Mesothelial cell of epicardium (in vitro differentiated cells): ENCODE data around the gene SYNGR4. TPM values are rescaled to one million over a fixed set of nuclear protein-coding genes. Genes with fewer than 3 reads are reported as not detected.
"Not testable (repeated sequence)": the region's sequence is repeated elsewhere in the genome, so short reads cannot be mapped to it uniquely, and the experiment has no call there.

Experiments used
- DNase-seq, 2 experiments: peaks; one replicate each; pipeline ENCODE4 v3.0.0; 2021; ENCODE audit warnings: low spot score in 2 of 2; ENCODE audit not compliant: unreplicated experiment in 2 of 2
- H3K27ac Mint-ChIP-seq: 2 replicates; pipeline ENCODE4 v1.8.0; 2021; ENCODE audit warnings: mixed read lengths
- H3K27me3 Mint-ChIP-seq: 2 replicates; pipeline ENCODE4 v1.8.0; 2021; ENCODE audit warnings: low read depth, mixed read lengths
- H3K36me3 Mint-ChIP-seq: 2 replicates; pipeline ENCODE4 v1.8.0; 2021; ENCODE audit warnings: mixed read lengths
- H3K4me1 Mint-ChIP-seq: 2 replicates; pipeline ENCODE4 v1.8.0; 2021; ENCODE audit warnings: mixed read lengths
- H3K4me3 Mint-ChIP-seq: 2 replicates; pipeline ENCODE4 v1.8.0; 2021; ENCODE audit warnings: mild to moderate bottlenecking, moderate library complexity, mixed read lengths
- H3K9me3 Mint-ChIP-seq: 2 replicates; pipeline ENCODE4 v1.8.0; 2021; ENCODE audit warnings: mixed read lengths
- total RNA-seq: library from RNA; stranded (reverse); gene quantifications from 3 replicates; pipeline ENCODE4 v1.2.1, GENCODE V29; 2021
- TF ChIP-seq, protein P1 (sequence below): fragments of 200-600 bp; sonication (generic); IDR thresholded peaks from one replicate; pipeline ENCODE4 v1.5.0; 2021; ENCODE audit warnings: antibody characterized with exemption; ENCODE audit not compliant: unreplicated experiment

Gene SYNGR4
- total RNA-seq, 1 donor from 2014 or later, result not detected

DNA sequence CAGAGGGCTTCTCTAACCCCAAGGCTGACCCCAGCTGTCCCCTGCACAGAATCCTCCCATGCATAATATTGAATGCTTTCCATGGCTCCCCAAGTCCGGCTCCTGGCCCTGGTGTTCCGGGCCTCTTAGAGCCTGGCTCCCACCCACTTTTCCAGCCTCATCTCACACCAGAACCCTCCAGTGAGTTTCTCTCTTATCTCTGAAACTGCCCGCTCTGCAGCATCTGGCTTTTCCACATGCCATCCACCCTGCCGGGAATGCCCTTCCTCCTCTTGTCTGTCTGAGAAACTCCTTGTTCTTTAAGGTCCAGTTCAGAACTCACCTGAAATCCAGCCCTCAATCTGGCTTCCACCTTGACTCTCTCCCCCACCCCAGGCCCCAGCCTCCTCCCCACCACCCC, 6.8 kb downstream of the SYNGR4 start:
- H3K27me3 Mint-ChIP-seq, result no peaks in the 10 kb centered on the region
- H3K4me1 Mint-ChIP-seq, result peaks cover 18% of the 10 kb centered on the region
- TF ChIP-seq, protein P1, sequence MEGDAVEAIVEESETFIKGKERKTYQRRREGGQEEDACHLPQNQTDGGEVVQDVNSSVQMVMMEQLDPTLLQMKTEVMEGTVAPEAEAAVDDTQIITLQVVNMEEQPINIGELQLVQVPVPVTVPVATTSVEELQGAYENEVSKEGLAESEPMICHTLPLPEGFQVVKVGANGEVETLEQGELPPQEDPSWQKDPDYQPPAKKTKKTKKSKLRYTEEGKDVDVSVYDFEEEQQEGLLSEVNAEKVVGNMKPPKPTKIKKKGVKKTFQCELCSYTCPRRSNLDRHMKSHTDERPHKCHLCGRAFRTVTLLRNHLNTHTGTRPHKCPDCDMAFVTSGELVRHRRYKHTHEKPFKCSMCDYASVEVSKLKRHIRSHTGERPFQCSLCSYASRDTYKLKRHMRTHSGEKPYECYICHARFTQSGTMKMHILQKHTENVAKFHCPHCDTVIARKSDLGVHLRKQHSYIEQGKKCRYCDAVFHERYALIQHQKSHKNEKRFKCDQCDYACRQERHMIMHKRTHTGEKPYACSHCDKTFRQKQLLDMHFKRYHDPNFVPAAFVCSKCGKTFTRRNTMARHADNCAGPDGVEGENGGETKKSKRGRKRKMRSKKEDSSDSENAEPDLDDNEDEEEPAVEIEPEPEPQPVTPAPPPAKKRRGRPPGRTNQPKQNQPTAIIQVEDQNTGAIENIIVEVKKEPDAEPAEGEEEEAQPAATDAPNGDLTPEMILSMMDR, result no peak
- no peak overlapping the region for H3K27ac Mint-ChIP-seq
- no peaks in the 10 kb centered on the region for H3K9me3 Mint-ChIP-seq
- DNase-seq, result no peak
- no peak overlapping the region for H3K4me3 Mint-ChIP-seq
- H3K36me3 Mint-ChIP-seq, result no peaks in the 10 kb centered on the region

DNA sequence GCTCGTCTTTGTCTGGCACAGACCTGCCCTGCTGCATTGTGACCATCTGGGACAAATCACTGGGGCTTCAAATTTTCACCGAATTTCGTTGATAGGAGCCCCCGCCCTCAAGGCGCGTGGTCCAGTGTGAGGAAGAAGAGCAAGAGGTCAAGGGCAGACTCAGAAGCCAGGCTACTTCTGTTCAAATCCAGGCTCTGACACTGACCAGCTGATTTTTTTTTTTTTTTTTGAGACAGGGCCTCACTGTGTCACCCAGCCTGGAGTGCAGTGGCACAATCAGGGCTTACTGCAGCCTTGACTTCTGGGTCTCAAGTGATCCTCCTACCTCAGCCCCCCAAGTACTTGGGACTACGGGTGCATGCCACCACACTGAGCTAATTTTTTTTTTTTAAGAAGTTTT, 7.2 kb downstream of the SYNGR4 start:
- Mint-ChIP-seq H3K9me3 (no peaks in the 10 kb centered on the region), H3K27me3 (no peaks in the 10 kb centered on the region), H3K4me1 (peaks cover 18% of the 10 kb centered on the region), H3K36me3 (no peaks in the 10 kb centered on the region), H3K4me3 (no peak overlapping the region), H3K27ac (no peak overlapping the region)
- DNase-seq, result no peak
- TF ChIP-seq, protein P1, result no peak

DNA sequence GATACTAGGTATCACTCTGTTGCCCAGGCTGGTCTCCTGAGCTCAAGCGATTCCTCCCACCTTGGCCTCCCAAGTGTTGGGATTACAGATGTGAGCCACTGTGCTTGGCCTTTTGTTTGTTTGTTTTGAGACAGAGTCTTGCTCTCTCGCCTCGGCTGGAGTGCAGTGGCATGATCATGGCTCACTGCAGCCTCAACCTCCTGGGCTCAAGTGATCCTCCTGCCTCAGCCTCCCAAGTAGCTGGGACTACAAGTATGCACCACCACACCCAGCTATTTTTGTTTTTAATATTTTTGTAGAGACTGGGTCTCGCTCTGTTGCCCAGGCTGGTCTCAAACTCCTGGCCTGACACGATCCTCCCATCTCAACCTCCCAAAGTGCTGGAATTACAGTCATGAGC, 7.6 kb downstream of the SYNGR4 start:
- H3K4me1 Mint-ChIP-seq, result peaks cover 18% of the 10 kb centered on the region
- not testable (repeated sequence) for H3K27me3 Mint-ChIP-seq, H3K27ac Mint-ChIP-seq, H3K36me3 Mint-ChIP-seq, H3K9me3 Mint-ChIP-seq, H3K4me3 Mint-ChIP-seq, DNase-seq

DNA sequence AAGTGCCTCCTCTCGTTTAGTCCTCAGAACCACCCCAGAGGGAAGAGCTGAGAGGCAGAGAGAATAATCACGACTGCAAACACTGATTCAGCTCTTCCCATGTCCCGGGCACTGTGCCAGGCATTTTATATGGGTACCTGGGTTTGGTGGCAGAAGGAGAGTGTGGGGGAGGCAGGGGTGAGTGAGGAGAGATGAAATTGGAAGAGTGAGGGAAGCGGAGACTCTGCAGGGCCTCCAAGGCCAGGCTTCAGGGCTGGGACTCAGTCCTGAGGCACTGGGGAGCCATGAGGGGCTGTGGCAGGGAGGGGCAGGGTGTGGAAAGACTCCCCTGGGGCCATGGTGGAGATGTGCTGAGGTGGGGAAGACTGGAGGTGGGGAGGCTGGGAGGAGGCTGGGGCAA, 8.7 kb downstream of the SYNGR4 start:
- Mint-ChIP-seq H3K27me3 (no peaks in the 10 kb centered on the region), H3K36me3 (no peaks in the 10 kb centered on the region), H3K4me1 (peaks cover 18% of the 10 kb centered on the region), H3K9me3 (no peaks in the 10 kb centered on the region), H3K4me3 (no peak overlapping the region), H3K27ac (peak overlapping the region; percentile 40)
- no peak for DNase-seq
- TF ChIP-seq, protein P1, result no peak

DNA sequence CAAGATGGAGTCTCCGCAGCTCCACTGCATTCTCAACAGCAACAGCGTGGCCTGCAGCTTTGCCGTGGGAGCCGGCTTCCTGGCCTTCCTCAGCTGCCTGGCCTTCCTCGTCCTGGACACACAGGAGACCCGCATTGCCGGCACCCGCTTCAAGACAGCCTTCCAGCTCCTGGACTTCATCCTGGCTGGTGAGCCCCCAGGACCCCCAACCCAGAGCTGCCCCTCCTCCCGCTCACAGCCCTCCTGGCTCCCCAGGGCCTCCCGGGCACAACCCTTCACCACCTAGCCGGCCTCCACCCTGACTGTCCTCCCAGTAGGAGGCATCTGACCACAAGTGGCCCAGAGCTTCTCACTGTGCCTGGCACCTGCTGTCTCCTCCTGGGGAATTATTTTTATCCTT, 9.4 kb downstream of the SYNGR4 start:
- H3K27me3 Mint-ChIP-seq, result no peaks in the 10 kb centered on the region
- no peak overlapping the region for H3K4me3 Mint-ChIP-seq
- no peak overlapping the region for H3K27ac Mint-ChIP-seq
- peaks cover 18% of the 10 kb centered on the region for H3K4me1 Mint-ChIP-seq
- no peak for DNase-seq
- H3K9me3 Mint-ChIP-seq, result no peaks in the 10 kb centered on the region
- H3K36me3 Mint-ChIP-seq, result no peaks in the 10 kb centered on the region
- TF ChIP-seq, protein P1, result no peak

DNA sequence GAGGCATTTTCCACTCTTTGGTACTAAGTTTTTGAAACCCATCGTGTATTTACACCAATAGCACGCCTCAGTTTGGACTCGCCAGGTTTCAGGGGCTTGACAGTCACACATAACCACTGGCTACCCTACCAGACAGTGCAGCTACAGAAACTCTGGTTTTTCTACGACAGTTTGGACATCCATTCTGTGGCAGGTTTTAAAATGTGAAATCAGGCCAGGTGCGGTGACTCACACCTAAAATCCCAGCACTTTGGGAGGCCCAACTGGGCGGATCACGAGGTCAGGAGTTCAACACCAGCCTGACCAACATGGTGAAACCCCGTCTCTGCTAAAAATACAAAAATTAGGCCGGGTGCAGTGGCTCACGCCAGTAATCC, 14.0 kb downstream of the SYNGR4 start:
- peaks cover under 1% of the 10 kb centered on the region for H3K4me1 Mint-ChIP-seq
- TF ChIP-seq, protein P1, result no peak
- peaks cover 15% of the 10 kb centered on the region for H3K36me3 Mint-ChIP-seq
- no peak overlapping the region for H3K27ac Mint-ChIP-seq
- H3K9me3 Mint-ChIP-seq, result no peaks in the 10 kb centered on the region
- H3K27me3 Mint-ChIP-seq, result no peaks in the 10 kb centered on the region
- no peak for DNase-seq
- H3K4me3 Mint-ChIP-seq, result no peak overlapping the region
